H54 (cell line): ENCODE measurements around the gene ADSL.
"Not testable (repeated sequence)": the region's sequence is repeated elsewhere in the genome, so short reads cannot be mapped to it uniquely, and the experiment has no call there.

Source experiments
- DNase-seq: peaks from one replicate; pipeline ENCODE4 v3.0.0; 2011; ENCODE audit warnings: low spot score, mixed read lengths; ENCODE audit not compliant: insufficient read length
- FAIRE-seq: peaks from 3 replicates; lab custom pipeline; 2011; peaks lifted over from hg19 to GRCh38; lab: Jason Lieb, UNC
- POLR2A ChIP-seq: IDR thresholded peaks from 2 replicates; pipeline ENCODE4 v1.6.1; 2011; ENCODE audit warnings: low read depth, mild to moderate bottlenecking, low read length

The ADSL gene

GRCh38 chr22:40346185-40347118, at the start of gene ADSL:
TSS of gene ADSL (plus strand) at chr22:40346500. CDS start at chr22:40346559, 59 bp downstream.
- peak; percentile 48 for FAIRE-seq
- TF ChIP-seq POLR2A: peak; percentile 89
- peak; percentile 75 for DNase-seq

- no peak for TF ChIP-seq POLR2A
- no peak for FAIRE-seq
Measured at GRCh38 chr22:40300316-40300715, 46.0 kb upstream of the ADSL start.

GRCh38 chr22:40300884-40301672, 45.2 kb upstream of the ADSL start:
- DNase-seq (no peak), FAIRE-seq (no peak)
- no peak for TF ChIP-seq POLR2A

More at GRCh38 chr22:40300316-40300715, 46.0 kb upstream of the ADSL start:
- DNase-seq: no peak

GRCh38 chr22:40302149-40302548, 44.2 kb upstream of the ADSL start:
- no peak for FAIRE-seq
- DNase-seq: no peak
- TF ChIP-seq POLR2A: no peak

GRCh38 chr22:40305625-40306024, 40.7 kb upstream of the ADSL start:
- FAIRE-seq (no peak), DNase-seq (no peak)
- TF ChIP-seq POLR2A: no peak

- TF ChIP-seq POLR2A: no peak
- no peak for FAIRE-seq
- no peak for DNase-seq
Measured at GRCh38 chr22:40308999-40309573, 37.2 kb upstream of the ADSL start.

- no peak for TF ChIP-seq POLR2A
- DNase-seq (no peak), FAIRE-seq (no peak)
Measured at GRCh38 chr22:40309631-40310030, 36.7 kb upstream of the ADSL start.

- TF ChIP-seq POLR2A: no peak
- FAIRE-seq: no peak
- no peak for DNase-seq
Measured at GRCh38 chr22:40310081-40310767, 36.1 kb upstream of the ADSL start.

GRCh38 chr22:40310768-40311120, 35.6 kb upstream of the ADSL start:
- no peak for FAIRE-seq
- no peak for TF ChIP-seq POLR2A
- no peak for DNase-seq

GRCh38 chr22:40311646-40312045, 34.7 kb upstream of the ADSL start:
- not testable (repeated sequence) for FAIRE-seq, DNase-seq

- no peak for TF ChIP-seq POLR2A
- no peak for FAIRE-seq
- DNase-seq: no peak
Measured at GRCh38 chr22:40312050-40312449, 34.2 kb upstream of the ADSL start.

GRCh38 chr22:40313007-40313406, 33.3 kb upstream of the ADSL start:
- FAIRE-seq (no peak), DNase-seq (no peak)
- TF ChIP-seq POLR2A: no peak

- no peak for FAIRE-seq
- no peak for TF ChIP-seq POLR2A
- no peak for DNase-seq
Measured at GRCh38 chr22:40314041-40314440, 32.3 kb upstream of the ADSL start.

GRCh38 chr22:40320687-40321086, 25.6 kb upstream of the ADSL start:
- no peak for TF ChIP-seq POLR2A
- no peak for FAIRE-seq
- no peak for DNase-seq
